CD1c-positive myeloid dendritic cell (primary cell): ENCODE results near the gene KXD1.
"Not testable (repeated sequence)": the region's sequence is repeated elsewhere in the genome, so short reads cannot be mapped to it uniquely, and the experiment has no call there.

Experiments used
- DNase-seq: peaks from one replicate; pipeline ENCODE4 v3.0.0-alpha.2; 2016; ENCODE audit errors: extremely low spot score

Gene KXD1

GRCh38 chr19:18580311-18580710 lies 22.6 kb downstream of the KXD1 start:
- no peak for DNase-seq

GRCh38 chr19:18586306-18586705 lies 28.6 kb downstream of the KXD1 start:
- DNase-seq, result peak; percentile 79

- DNase-seq, result no peak
Measured at GRCh38 chr19:18587561-18587960, 29.9 kb downstream of the KXD1 start.

DNA sequence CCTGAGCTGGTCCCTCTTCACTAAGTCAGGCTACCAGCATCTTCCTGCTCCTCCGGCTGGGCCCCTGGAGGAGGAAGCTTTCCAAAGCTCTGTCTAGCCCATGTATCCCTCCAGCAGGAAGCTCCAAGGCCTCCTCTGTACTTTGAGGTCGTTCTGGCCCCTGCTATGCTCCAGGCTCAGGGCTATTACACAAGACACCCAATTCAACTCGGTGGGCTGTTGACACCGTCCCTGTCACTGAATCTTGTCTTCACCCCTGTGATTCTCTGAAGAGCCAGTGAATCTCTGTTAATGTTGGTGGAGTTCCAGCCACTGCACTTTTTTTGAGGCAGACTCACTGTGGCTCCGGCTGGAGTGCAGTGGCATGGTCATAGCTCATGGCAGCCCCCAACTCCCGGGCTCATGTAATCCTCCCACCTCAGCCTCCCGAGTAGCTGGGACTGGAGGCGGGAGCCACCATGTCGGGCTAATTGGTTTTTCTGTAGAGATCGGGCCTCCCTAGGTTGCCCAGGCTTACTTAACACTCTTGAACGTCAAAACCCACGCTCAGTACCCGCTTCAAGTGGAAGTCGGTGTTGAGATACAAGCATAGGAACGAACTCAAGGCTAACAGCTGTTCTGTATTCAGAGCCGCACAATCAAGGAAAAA lies 30.4 kb downstream of the KXD1 start:
- DNase-seq, result no peak

DNA sequence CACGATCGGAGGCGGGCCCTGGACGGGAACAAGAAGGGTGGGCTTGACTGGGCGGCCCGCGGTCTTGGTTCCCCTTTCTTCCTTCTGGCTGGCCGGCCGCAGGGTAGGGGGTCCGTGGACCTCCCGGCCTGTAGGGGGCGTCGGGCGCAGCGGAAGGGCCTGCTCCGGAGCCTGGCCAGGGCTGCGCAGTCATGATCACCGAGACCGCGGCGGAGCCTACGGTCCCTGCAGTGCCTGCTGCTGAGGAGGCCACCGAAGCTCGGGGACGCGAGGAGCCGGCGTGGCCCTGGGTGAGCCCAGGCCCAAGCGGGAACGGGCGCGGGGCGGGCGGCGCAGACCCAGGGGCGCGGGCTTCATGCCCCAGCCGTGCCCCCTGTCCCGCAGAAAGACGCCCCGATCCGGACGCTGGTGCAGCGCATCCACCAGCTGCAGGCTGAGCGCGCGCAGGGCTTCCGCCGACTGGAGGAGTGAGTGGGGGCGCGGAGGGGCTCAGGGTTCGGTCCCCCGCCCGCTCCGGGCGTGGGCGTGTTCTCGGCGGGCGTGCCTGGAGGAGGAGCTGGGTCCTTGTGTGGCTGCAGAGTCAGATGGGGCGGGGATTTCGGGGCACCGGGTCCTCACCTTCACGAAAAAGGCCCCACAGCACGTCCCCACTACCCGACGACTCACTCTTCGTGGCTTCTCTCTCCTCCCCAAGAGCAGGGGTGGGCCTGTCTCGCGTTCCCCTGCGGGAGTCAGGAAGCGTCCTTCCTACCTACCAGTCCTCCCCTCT lies 31.1 kb downstream of the KXD1 start, which contains the start of gene REX1BD:
Gene REX1BD (plus strand): TSS at position 188 of the 769 bp plus-strand sequence. CDS start 4 bp downstream, at position 192.
- peak; percentile 79 for DNase-seq

- peak; percentile 74 for DNase-seq
Measured at GRCh38 chr19:18589380-18590272, 32.0 kb downstream of the KXD1 start.

GRCh38 chr19:18590273-18591272 lies 32.9 kb downstream of the KXD1 start:
- peak; percentile 10 for DNase-seq

DNA sequence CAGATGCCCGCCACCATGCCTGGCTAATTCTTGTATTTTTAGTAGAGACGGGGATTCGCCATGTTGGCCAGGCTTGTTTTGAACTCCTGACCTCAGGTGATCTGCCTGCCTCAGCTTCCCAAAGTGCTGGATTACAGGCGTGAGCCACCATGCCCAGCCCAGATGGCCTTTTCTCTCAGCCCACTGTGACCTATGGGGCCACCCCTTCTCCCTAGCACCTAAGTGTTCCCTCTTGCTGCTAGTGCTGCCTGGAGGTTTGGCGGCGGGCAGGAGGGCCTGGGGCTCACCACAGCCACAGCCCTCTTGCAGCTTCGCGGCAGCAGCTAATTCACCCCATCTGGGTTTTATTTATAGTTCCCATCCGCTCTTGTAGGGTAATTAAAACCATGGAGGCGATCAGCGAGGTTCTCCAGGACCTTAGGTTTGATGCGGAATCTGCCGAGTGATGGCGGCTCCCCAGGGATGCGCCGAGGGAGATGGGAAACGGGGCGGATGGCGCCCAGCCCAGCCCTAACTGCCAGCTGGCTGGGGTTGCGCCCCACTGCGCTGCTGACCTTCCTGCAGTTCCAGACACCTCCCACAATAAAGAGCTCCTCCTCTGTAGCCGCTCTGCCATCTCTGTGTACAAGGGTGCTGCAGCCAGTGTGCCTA lies 34.2 kb downstream of the KXD1 start:
- no peak for DNase-seq

DNA sequence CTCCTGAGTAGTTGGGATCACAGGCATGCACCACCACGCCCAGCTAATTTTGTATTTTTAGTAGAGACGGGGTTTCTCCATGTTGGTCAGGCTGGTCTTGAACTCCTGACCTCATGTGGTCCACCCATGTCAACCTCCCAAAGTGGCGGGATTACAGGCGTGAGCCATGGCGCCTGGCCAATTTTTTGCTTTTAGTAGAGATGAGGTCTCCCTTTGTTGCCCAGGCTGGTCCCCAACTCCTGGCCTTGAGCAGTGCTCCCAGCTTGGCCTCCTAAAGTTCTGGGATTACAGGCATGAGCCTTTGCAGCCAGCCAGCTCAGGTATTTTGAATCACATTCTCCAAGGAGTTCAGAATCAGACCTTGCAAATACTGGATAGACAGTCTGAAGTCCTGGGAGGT lies 35.1 kb downstream of the KXD1 start:
- DNase-seq, result not testable (repeated sequence)

DNA sequence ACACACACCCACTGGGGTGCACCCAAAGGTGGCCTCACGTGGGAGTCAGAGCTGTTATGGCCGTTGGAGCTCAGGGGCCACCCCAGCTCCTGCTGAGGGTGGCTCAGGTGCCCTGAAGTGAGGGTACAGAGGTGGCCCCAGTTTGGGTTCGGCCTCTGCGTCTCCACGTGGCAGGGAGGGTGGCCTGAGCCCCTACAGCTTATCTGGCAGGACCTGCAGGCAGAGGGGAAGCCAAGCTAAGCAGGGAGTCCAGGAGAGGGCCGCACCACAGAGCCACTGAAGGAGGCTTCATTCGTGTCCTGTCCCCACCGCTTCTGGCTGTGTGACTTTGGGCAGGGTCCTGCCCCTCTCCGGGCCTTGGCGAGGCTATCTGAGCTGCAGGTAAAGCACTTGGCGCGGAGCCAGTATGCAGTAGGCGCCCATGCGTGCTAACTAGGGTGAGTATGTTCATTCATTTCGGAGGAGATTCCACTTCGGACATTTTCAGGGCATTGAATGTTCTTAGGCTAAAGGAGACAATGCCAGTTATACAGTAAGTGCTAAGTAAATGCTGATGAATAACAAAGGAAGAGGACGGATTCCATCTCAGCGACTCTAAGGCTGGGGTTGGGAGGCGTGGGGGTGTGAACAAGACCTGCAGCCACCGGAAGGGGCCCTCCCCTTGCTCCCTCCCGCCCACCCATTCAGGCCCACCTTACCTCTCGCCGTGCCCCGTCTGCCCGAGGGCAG lies 35.9 kb downstream of the KXD1 start:
- DNase-seq, result no peak

DNA sequence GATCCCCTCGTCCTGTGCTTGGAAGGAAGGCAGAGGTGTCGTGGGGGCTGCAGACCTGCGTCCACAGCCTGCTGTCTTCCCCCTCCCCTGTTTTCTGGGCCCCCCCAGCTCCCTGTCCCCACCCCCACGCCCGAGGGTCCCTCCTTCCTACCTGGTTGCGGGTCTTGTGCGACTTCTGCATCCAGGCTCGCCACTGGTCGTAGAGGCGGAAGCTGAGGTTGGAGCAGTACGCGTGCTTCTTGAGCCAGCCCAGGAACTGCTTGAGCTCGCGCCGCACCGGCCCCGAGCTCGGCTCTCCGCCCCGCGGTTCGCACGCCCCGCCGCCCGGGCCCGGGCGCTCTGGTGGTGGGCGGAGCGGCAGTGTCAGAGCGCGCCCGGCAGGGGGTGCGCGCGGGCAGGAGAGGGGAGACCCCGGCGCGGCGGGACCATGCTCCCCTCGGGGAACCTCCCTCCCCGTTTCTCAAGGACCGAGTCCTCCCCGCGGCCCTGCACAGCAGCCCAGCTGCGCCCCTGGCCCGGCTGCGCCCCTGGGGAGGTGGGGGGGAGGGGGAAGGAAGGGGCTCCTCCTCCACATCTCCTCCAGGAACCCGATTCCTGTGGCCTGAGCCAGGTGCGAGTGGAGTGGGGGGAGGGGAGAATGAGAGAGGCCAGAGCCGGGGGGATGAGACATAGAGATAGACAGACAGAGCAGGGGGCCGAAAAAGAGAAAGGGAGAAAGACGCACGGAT lies 36.6 kb downstream of the KXD1 start:
- peak; percentile 91 for DNase-seq

DNA sequence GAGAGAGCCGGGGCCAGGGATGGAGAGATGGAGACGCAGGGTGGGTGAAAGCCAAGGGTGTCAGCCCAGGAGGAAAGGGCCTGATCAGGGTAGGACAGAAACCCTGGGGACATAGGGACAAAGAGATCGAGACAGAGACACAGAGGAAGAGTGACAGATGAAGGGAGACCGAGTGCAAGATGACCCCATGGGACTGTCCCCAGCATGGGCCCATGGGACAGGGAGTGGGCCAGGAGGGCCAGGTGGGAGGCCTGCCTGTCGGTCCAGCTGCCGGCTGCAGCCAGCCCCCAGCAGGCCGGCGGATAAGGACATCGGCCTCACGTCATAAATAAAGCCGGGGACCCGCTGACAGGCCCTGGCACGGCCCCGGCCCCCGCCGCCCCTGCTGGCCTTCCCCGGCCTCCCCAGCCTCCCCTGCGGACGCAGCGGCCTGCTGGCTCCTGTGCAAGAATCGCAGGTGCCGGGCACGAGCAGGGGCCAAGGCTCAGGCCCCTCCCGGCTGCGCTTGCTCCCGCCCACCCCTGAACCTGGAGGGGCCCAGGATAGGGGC lies 37.2 kb downstream of the KXD1 start:
- DNase-seq, result no peak

GRCh38 chr19:18595475-18595874 lies 37.8 kb downstream of the KXD1 start:
- DNase-seq, result no peak

DNA sequence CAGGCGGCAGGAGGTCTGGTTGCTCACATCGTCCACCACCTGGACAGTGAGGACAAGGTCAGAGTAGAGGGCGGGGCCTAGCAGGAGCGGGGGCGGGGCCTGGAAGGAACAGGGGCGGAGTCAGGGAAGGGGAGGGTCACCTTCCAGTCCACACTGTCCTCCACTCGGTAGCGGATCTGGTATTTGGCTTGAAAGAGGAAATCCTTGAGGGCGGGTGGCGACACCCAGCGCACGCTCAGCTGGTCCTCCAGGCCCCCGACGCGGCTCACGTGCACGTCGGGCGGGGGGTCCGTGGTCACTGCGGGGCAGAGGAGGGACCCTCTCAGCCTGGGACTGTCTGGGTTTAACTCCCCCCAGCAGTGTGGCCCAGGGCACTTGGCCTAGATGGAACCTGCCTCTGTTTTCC lies 39.1 kb downstream of the KXD1 start:
- DNase-seq, result peak; percentile 75

- no peak for DNase-seq
Measured at GRCh38 chr19:18597809-18598660, 40.4 kb downstream of the KXD1 start.

- no peak for DNase-seq
Measured at GRCh38 chr19:18599485-18599884, 41.8 kb downstream of the KXD1 start.

- not testable (repeated sequence) for DNase-seq
Measured at GRCh38 chr19:18600692-18601397, 43.2 kb downstream of the KXD1 start.
